CD4-positive, alpha-beta T cell treated with Interleukin-6 at 100 ng/mL for 8 hours (primary cell): ENCODE data around the gene C16orf78.

Source experiments
- DNase-seq: peaks from one replicate; pipeline ENCODE4 v3.0.0-alpha.2; 2020; ENCODE audit warnings: mixed read lengths, low spot score

The C16orf78 gene, protein sequence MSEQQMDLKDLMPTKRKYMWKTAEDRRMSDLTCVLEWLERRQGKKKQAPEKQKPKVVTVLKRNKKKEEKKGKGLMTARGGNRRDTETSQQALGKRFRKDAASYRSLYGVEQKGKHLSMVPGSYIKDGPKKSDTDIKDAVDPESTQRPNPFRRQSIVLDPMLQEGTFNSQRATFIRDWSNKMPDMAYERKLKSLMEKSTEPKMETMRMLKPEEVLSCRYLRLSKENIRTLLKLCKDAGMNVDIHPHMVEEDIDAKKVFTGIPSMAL

DNA sequence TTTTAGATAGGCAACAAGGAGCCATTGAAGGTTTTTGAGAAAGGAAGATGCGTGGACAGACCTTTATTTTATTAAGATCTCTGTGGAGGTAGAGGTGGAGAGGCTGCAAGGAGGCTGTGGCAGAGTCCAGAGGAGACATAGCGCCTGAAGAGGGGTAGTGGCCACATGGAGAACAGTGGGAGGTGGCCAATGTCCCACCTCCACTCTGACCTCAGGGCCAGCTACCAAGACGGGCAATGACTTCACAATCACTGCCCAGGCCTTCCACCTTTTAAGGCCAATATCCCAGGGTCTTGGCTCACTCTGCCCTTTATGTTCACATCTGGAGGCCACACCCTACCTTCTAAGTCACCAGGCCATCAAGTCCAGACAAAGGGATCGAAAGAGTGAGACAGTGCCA is at the start of gene C16orf78:
C16orf78 (plus strand) TSS at position 301 of the 400 bp plus-strand sequence. CDS start 136 bp downstream, outside the sequence.
- no peak for DNase-seq

- no peak for DNase-seq
These were observed 48.9 kb upstream of the C16orf78 start for GRCh38 chr16:49324703-49325102.

GRCh38 chr16:49327466-49327865 is 46.1 kb upstream of the C16orf78 start:
- DNase-seq = no peak

DNA sequence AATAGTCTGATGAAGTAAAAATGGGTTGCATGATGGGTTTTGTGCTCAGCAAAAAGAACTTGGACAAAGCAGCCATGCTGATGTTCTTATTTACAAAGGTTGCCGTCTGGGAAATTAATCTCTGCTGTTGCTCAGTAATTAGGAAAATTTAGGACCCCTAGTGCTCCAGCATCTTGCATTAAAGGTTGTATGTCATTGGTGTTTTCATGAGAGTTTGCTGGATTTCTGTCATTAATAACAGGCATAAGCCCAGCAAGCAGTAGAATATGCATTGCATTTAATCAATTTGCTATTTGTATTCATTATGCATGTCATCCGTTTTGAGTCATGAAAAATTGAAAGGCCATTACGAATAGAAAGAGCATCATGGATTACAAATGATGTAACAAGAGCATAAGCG is 45.3 kb upstream of the C16orf78 start:
- no peak for DNase-seq

- no peak for DNase-seq
These were observed 42.9 kb upstream of the C16orf78 start for GRCh38 chr16:49330562-49331201.

GRCh38 chr16:49332589-49333258 is 40.9 kb upstream of the C16orf78 start:
- no peak for DNase-seq

DNA sequence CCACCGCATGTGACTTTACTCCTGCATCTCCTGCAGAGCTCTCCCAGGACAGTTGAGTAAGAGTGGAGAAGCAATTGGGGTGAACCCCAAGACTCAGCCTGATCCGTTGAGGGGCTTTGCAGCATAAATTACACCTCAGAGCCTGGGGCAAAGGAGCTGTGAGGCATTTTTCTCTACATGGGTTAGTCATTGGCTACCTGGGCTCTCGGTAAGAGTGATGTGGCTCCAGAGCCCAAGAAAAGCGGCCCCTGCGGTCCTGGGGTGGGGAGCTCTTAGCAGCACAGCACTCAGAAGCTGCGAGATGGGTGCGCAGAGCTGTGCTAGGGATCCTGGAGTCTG is 40.4 kb upstream of the C16orf78 start:
- no peak for DNase-seq

GRCh38 chr16:49335828-49336227 is 37.8 kb upstream of the C16orf78 start:
- no peak for DNase-seq

GRCh38 chr16:49336581-49336980 is 37.0 kb upstream of the C16orf78 start:
- no peak for DNase-seq

- DNase-seq = no peak
These were observed 35.7 kb upstream of the C16orf78 start for GRCh38 chr16:49337814-49338350.

GRCh38 chr16:49338611-49339265 is 34.9 kb upstream of the C16orf78 start:
- DNase-seq = no peak

- DNase-seq = no peak
These were observed 33.1 kb upstream of the C16orf78 start for GRCh38 chr16:49340466-49340865.

GRCh38 chr16:49341706-49342105 is 31.9 kb upstream of the C16orf78 start:
- no peak for DNase-seq

DNA sequence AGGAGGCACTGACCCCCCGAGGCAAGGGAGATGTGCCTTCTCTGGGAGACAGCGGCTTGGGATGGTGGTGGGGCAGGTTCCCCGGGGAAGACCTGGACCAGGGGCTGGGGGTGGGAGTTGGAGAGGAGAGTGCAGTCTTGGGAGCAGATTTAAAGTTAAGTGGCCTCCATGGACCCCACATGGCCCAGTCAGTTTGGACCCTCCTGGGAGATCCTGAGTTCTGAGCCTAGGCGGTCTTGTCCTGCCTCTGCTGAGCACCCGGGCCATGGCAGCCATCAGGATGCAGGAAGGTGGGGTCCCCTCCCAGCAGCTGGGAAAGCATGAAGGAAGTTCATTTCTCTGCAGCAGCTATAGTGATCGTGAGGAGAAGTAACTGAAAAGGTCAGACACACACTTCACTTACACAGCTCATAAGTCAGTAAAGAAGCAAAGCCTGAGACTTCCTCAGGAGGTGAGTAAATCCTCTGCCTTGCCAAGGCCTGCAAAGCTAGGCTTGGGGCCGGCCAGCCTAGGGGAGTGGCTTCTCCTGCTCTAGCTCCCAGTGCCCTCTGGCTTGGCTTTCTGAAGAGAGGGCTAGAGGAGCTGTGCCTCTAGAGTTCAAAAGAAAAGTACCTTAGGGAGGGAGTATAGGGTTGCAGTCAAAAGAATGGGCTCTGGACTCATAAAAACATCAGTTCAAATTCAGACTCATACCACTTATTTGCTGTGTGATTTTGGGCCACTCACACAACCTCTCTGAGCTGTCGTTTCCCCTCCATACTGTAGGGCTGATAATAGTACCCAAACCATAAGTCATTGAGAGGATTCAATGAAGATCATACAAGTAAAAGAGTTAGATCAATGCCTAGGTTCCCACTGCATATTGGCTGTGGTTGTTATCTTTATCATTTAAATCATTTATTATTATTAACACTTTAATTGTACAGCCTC is 31.0 kb upstream of the C16orf78 start:
- no peak for DNase-seq

DNA sequence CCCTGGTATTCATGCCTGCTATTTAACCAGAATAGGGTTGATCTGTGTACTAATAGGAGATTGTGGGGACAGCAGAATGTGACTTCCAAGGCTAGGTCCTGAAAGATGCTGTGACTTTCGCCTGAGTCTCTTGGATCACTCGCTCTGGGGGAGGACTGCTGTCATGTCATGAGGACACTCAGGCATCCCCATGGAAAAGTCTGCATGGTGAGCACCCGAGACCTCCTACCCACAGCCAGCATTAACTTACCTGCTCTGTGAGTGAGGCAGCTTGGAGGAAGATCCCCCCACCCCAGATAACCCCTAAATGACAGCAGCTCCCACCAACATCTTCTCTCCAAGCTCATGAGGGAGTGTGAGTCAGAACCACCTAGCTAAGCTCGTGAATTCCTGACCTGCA is 30.3 kb upstream of the C16orf78 start:
- DNase-seq = no peak

GRCh38 chr16:49344401-49344800 is 29.2 kb upstream of the C16orf78 start:
- no peak for DNase-seq

DNA sequence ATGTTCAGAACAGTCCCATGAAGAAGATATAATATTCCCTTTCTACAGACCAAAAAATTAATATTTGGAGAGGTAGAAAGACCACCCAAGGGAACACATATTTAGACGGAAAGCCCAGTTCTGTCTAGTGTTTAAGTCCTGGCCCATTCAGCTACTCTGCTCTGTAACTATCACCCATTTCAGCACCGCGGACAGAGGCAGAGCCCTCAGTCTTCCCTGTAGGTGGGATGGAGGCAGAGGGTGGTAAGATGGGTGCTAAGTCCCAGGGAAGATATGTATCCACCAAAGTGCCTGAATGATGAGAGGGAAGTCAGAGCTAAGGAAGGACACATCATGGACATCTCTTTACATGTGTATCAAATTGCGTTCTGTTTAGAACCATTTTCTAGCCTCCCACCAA is 27.8 kb upstream of the C16orf78 start:
- no peak for DNase-seq

- no peak for DNase-seq
These were observed 27.1 kb upstream of the C16orf78 start for GRCh38 chr16:49346459-49346858.

DNA sequence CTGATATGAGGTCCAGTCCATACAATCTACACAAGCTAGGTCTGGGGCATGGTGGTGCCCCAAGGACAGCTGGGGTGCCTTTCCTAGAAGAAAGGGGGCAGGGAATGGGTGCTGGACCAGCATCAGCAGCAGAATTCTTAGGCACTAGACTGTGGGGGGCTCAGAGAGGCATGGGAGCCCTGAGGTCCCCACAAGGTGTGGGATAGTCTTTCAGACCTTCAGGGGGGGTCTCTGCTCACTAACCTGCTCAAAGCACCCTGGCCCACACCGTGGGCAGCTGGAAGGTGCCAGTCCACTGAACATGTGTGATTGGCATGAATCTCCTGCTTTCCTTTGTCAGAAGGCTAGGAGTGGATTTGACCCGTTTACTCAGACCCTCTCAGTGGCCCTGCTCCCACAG is 26.1 kb upstream of the C16orf78 start:
- no peak for DNase-seq

- DNase-seq = no peak
These were observed 25.0 kb upstream of the C16orf78 start for GRCh38 chr16:49348408-49349176.
